Measurements from ENCODE around the gene LPCAT2.

LPCAT2 gene

GRCh38 chr16:55555436-55555835 lies 46.6 kb downstream of the LPCAT2 start:
- no peak for DNase-seq (ENCODE audit: low read depth)

GRCh38 chr16:55557186-55557585 lies 48.3 kb downstream of the LPCAT2 start:
- DNase-seq (ENCODE audit: low read depth): no peak

- no peak for DNase-seq (ENCODE audit: low read depth)
Observed at GRCh38 chr16:55559233-55559632, 50.4 kb downstream of the LPCAT2 start.

- no peak for DNase-seq (ENCODE audit: low read depth)
Observed at GRCh38 chr16:55559933-55560516, 51.2 kb downstream of the LPCAT2 start.

- no peak for DNase-seq (ENCODE audit: low read depth)
Observed at GRCh38 chr16:55561319-55561848, 52.5 kb downstream of the LPCAT2 start.

- no peak for DNase-seq (ENCODE audit: low read depth)
Observed at GRCh38 chr16:55562936-55563335, 54.1 kb downstream of the LPCAT2 start.

- DNase-seq (ENCODE audit: low read depth): no peak
Observed at GRCh38 chr16:55563797-55564196, 54.9 kb downstream of the LPCAT2 start.

- no peak for DNase-seq (ENCODE audit: low read depth)
Observed at GRCh38 chr16:55565086-55565485, 56.2 kb downstream of the LPCAT2 start.

- DNase-seq (ENCODE audit: low read depth): no peak
Observed at GRCh38 chr16:55566432-55567175, 57.7 kb downstream of the LPCAT2 start, which contains the start of gene CAPNS2. Gene CAPNS2, plus strand, starts transcription at chr16:55566684. Its CDS starts 73 bp downstream, at chr16:55566757.

GRCh38 chr16:55567382-55567781 lies 58.5 kb downstream of the LPCAT2 start:
- DNase-seq (ENCODE audit: low read depth): no peak

GRCh38 chr16:55568207-55568606 lies 59.3 kb downstream of the LPCAT2 start:
- DNase-seq (ENCODE audit: low read depth): no peak

- DNase-seq (ENCODE audit: low read depth): no peak
Observed at GRCh38 chr16:55569025-55569424, 60.2 kb downstream of the LPCAT2 start.

GRCh38 chr16:55570159-55570558 lies 61.3 kb downstream of the LPCAT2 start:
- no peak for DNase-seq (ENCODE audit: low read depth)

GRCh38 chr16:55571191-55571897 lies 62.5 kb downstream of the LPCAT2 start:
- no peak for DNase-seq (ENCODE audit: low read depth)

- no peak for DNase-seq (ENCODE audit: low read depth)
Observed at GRCh38 chr16:55572439-55572838, 63.6 kb downstream of the LPCAT2 start.

GRCh38 chr16:55574811-55575210 lies 65.9 kb downstream of the LPCAT2 start:
- no peak for DNase-seq (ENCODE audit: low read depth)

GRCh38 chr16:55575496-55575895 lies 66.6 kb downstream of the LPCAT2 start:
- no peak for DNase-seq (ENCODE audit: low read depth)

- no peak for DNase-seq (ENCODE audit: low read depth)
Observed at GRCh38 chr16:55576384-55576783, 67.5 kb downstream of the LPCAT2 start.

GRCh38 chr16:55577887-55578286 lies 69.0 kb downstream of the LPCAT2 start:
- DNase-seq (ENCODE audit: low read depth): no peak

- no peak for DNase-seq (ENCODE audit: low read depth)
Observed at GRCh38 chr16:55585631-55586030, 76.8 kb downstream of the LPCAT2 start.

- DNase-seq (ENCODE audit: low read depth): no peak
Observed at GRCh38 chr16:55588799-55589198, 79.9 kb downstream of the LPCAT2 start.

- no peak for DNase-seq (ENCODE audit: low read depth)
Observed at GRCh38 chr16:55592306-55592705, 83.4 kb downstream of the LPCAT2 start.

GRCh38 chr16:55597928-55598327 lies 89.1 kb downstream of the LPCAT2 start:
- no peak for DNase-seq (ENCODE audit: low read depth)

Measured in stimulated activated CD8-positive, alpha-beta memory T cell treated with anti-CD3 and anti-CD28 coated beads, Interleukin-4, amount 100 ng/mL, for 24 hours (primary cell).